Mesendoderm (in vitro differentiated cells): ENCODE measurements around the gene ZNRD2.

Source experiments
- DNase-seq: peaks from one replicate; pipeline ENCODE4 v3.0.0; 2013
- H2AK5ac ChIP-seq: 2 replicates; pipeline ENCODE4 v1.6.1; 2013; ENCODE audit warnings: low read length, inconsistent platforms
- H2BK120ac ChIP-seq: 2 replicates; pipeline ENCODE4 v1.6.1; 2013; ENCODE audit warnings: low read depth, mild to moderate bottlenecking, low read length, moderate library complexity, mixed read lengths
- H2BK15ac ChIP-seq: replicated peaks from 2 replicates; pipeline ENCODE4 v1.6.1; 2013; ENCODE audit warnings: low read depth, mild to moderate bottlenecking, moderate library complexity
- H2BK5ac ChIP-seq: 2 replicates; pipeline ENCODE4 v1.6.1; 2013; ENCODE audit warnings: low read length, inconsistent platforms
- H3K18ac ChIP-seq: 2 replicates; pipeline ENCODE4 v1.6.1; 2013; ENCODE audit warnings: mild to moderate bottlenecking, low read length, mixed read lengths
- H3K23ac ChIP-seq: one replicate; pipeline ENCODE4 v1.6.1; 2013; ENCODE audit warnings: low read length
- H3K27ac ChIP-seq: 2 replicates; pipeline ENCODE4 v1.5.1; 2013; ENCODE audit warnings: low read depth, mild to moderate bottlenecking, inconsistent platforms, low read length, moderate library complexity
- H3K27me3 ChIP-seq: 2 replicates; pipeline ENCODE4 v1.6.1; 2013; ENCODE audit warnings: low read length, control low read depth, mild to moderate bottlenecking, inconsistent platforms; ENCODE audit not compliant: insufficient read depth, poor library complexity
- H3K36me3 ChIP-seq: 2 replicates; pipeline ENCODE4 v1.6.1; 2013; ENCODE audit warnings: low read length, inconsistent platforms; ENCODE audit not compliant: control insufficient read depth, insufficient read depth
- H3K4ac ChIP-seq: one replicate; pipeline ENCODE4 v1.6.1; 2013; ENCODE audit warnings: low read depth, mild to moderate bottlenecking, low read length, moderate library complexity
- H3K4me1 ChIP-seq: 2 replicates; pipeline ENCODE4 v1.6.1; 2013; ENCODE audit warnings: low read depth, low read length, inconsistent platforms; ENCODE audit not compliant: control insufficient read depth
- H3K4me2 ChIP-seq: 2 replicates; pipeline ENCODE4 v1.6.1; 2013; ENCODE audit warnings: low read length
- H3K4me3 ChIP-seq: 2 replicates; pipeline ENCODE4 v1.5.1; 2013; ENCODE audit warnings: mild to moderate bottlenecking, low read length
- H3K56ac ChIP-seq: one replicate; pipeline ENCODE4 v1.6.1; 2013; ENCODE audit warnings: low read length
- H3K79me1 ChIP-seq: 2 replicates; pipeline ENCODE4 v1.6.1; 2013; ENCODE audit warnings: low read length, inconsistent platforms
- H3K79me2 ChIP-seq: 2 replicates; pipeline ENCODE4 v1.6.1; 2013; ENCODE audit warnings: mild to moderate bottlenecking, low read length; ENCODE audit not compliant: control insufficient read depth, insufficient read depth
- H3K9ac ChIP-seq: 2 replicates; pipeline ENCODE4 v1.6.1; 2013; ENCODE audit warnings: low read length, inconsistent platforms
- H4K5ac ChIP-seq: one replicate; pipeline ENCODE4 v1.6.1; 2013; ENCODE audit warnings: low read length
- H4K8ac ChIP-seq: one replicate; pipeline ENCODE4 v1.6.1; 2013; ENCODE audit warnings: low read depth, mild to moderate bottlenecking, control low read depth, low read length, moderate library complexity
- WGBS: extraction: QIAGEN DNeasy Blood & Tissue Kit; methylation state at CpG from one replicate; pipeline ENCODE4 v1.1.7; 2013; ENCODE audit warnings: low lambda C conversion rate, missing lambda C conversion rate; ENCODE audit not compliant: insufficient coverage; ENCODE audit errors: extremely low coverage; 5-methylcytosine and 5-hydroxymethylcytosine counted together

Gene ZNRD2

DNA sequence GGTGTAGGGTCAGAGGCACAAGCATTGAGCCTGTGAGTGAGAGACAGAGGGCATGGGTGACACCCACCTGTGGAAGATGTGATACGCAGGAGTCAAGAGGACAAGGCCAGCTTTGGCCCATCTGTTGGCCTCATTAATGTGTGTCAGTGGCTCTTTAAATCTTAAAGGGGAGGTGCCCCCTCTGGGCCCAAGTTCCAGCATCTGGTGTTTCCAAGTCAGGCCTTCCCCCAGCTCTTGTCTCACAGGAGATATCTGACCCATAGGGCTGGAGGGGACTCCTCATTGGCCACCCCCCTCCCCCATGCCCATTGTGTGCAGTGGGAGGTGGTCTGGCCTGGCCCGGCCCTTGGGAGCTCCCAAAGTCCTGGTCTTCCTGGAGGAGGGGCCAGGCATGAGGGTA, 16.4 kb downstream of the ZNRD2 start:
- WGBS, result no CpG with 5 or more reads among the region's 2 CpGs
- no peak overlapping the region for H2BK5ac ChIP-seq

DNA sequence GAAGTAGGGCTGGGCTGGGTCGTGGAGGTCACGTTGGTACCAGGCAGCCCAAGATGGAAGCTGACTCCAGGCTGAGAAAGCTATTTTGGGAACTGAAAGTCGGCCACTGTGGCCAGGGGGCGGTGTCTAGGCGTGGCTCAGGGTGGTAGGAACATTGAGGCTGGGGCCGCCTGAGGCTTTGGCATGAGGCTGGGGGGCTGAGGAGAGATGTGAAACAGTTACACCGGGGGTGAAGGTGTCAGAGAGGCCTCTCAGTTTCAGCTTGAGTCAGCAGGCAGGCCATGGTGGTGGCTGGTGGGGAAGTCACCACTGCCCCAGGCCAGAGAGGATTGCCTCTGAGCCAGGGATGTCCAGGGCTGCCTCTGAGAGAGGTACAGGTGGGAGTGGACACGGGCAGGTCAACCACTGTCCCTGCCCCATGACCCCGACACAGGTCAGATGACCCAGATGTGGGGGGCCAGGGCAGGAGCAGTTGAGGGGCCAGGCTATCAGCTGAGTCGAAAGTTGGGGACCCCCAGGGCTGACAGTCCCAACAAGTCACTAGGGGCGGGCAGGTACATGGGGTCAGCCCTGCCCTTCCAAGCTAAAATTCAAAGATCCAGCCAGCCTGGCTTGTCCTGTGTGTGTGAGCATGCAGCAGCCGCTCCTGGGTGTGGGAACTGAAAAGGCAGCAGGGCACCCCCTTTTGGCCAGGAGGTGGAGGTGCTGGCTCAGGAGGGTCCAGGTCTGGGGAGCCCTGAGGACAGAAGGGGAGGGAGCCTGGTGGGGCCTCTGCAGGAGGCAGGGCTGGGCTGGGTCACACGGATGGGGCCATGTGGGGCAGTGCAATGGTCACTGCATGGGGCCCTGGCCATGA, 18.1 kb downstream of the ZNRD2 start:
- peaks cover 6% of the 10 kb centered on the region for H3K27me3 ChIP-seq
- no peaks in the 10 kb centered on the region for H3K79me2 ChIP-seq
- H3K4me2 ChIP-seq, result no peak overlapping the region
- H3K56ac ChIP-seq, result no peak overlapping the region
- H3K4ac ChIP-seq, result no peak overlapping the region
- peak overlapping the region; percentile 62 for H2AK5ac ChIP-seq
- H2BK120ac ChIP-seq, result no peak overlapping the region
- no peak overlapping the region for H3K23ac ChIP-seq
- WGBS, result no CpG with 5 or more reads among the region's 13 CpGs
- H4K5ac ChIP-seq, result no peak overlapping the region
- H2BK5ac ChIP-seq, result no peak overlapping the region
- H3K79me1 ChIP-seq, result no peaks in the 10 kb centered on the region
- no peaks in the 10 kb centered on the region for H3K36me3 ChIP-seq
- DNase-seq, result peak; percentile 80
- no peaks in the 10 kb centered on the region for H3K4me1 ChIP-seq
- H4K8ac ChIP-seq, result no peak overlapping the region
- no peak overlapping the region for H2BK15ac ChIP-seq
- no peak overlapping the region for H3K4me3 ChIP-seq
- H3K9ac ChIP-seq, result no peak overlapping the region
- H3K27ac ChIP-seq, result no peak overlapping the region
- H3K18ac ChIP-seq, result no peak overlapping the region

More for the DNA sequence above, 16.4 kb downstream of the ZNRD2 start:
- H2BK15ac ChIP-seq, result no peak overlapping the region
- no peak overlapping the region for H3K4me2 ChIP-seq
- H3K79me1 ChIP-seq, result no peaks in the 10 kb centered on the region
- no peak overlapping the region for H3K4me3 ChIP-seq
- H2AK5ac ChIP-seq, result no peak overlapping the region
- H2BK120ac ChIP-seq, result no peak overlapping the region
- DNase-seq, result peak; percentile 68
- no peak overlapping the region for H3K23ac ChIP-seq
- H3K79me2 ChIP-seq, result no peaks in the 10 kb centered on the region
- H3K18ac ChIP-seq, result no peak overlapping the region
- no peaks in the 10 kb centered on the region for H3K36me3 ChIP-seq
- no peak overlapping the region for H3K27ac ChIP-seq
- H3K4me1 ChIP-seq, result no peaks in the 10 kb centered on the region
- H4K8ac ChIP-seq, result no peak overlapping the region
- no peak overlapping the region for H3K9ac ChIP-seq
- H4K5ac ChIP-seq, result no peak overlapping the region
- H3K56ac ChIP-seq, result peak overlapping the region; percentile 31
- H3K4ac ChIP-seq, result no peak overlapping the region
- H3K27me3 ChIP-seq, result peaks cover 2% of the 10 kb centered on the region

DNA sequence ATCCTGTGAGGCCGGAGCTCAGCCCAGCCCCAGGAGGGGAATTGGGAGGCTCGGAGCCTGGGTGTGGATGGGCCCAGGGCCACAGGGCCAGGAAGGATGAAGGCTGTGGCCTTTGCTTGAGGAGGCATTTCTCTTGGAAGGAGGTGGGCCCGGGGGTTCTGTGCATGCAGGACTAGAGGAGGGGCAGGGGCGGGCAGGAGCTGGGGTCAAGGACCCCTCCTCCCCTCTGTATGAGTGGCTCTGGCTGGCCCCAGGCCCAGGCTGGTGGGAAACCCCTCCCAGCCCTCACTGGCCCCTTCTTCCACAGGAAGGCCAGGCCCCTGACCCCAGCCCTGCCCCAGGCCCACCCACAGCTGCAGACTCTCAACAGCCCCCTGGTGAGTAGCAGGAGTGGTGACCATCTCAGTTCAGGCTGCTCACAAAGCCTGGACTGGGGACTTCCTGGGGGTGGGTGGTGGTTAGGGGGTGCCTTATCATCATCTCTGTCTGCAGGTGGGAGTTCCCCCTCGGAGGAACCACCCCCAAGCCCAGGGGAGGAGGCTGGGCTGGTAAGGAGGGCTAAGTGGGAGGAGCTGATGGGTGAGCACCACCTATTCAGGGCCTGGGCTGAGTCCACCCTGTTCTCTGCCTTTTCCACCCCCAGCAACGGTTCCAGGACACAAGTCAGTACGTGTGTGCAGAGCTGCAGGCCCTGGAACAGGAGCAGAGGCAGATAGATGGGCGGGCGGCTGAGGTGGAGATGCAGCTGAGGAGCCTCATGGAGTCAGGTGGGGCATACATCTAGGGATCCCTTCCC, 19.4 kb downstream of the ZNRD2 start:
- no CpG with 5 or more reads among the region's 9 CpGs for WGBS
- Histone ChIP-seq H2AK5ac (no peak overlapping the region), H3K9ac (no peak overlapping the region), H4K8ac (no peak overlapping the region), H2BK15ac (no peak overlapping the region), H4K5ac (no peak overlapping the region), H3K18ac (no peak overlapping the region), H2BK120ac (no peak overlapping the region), H3K56ac (no peak overlapping the region), H2BK5ac (no peak overlapping the region), H3K4me3 (no peak overlapping the region), H3K23ac (no peak overlapping the region), H3K4me1 (no peaks in the 10 kb centered on the region), H3K79me2 (no peaks in the 10 kb centered on the region), H3K4me2 (no peak overlapping the region), H3K27ac (no peak overlapping the region), H3K79me1 (no peaks in the 10 kb centered on the region), H3K4ac (no peak overlapping the region), H3K36me3 (no peaks in the 10 kb centered on the region), H3K27me3 (peaks cover 6% of the 10 kb centered on the region)
- DNase-seq, result no peak

DNA sequence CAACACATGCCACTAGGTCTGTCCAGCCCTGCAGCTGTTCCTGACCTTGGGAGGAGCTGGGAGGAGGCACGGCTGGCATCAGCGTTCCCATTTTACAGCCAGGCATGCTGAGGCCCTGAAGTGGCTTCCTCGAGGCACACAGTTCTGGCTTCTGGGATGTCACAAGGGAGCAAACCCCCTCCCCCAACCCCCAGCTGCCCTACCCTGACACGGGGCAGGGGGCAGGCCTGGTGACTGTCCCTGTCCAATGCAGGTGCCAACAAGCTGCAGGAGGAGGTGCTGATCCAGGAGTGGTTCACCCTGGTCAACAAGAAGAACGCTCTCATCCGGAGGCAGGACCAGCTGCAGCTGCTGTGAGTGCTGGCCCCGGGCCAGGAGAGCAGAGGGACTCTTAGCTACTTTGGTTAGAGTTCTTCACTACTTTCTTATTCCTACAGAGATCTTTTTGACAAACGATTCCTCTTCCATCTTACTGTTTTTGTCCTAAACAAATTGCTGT, 20.0 kb downstream of the ZNRD2 start:
- Histone ChIP-seq H3K4me3 (no peak overlapping the region), H3K79me1 (no peaks in the 10 kb centered on the region), H3K4me2 (no peak overlapping the region), H3K23ac (no peak overlapping the region), H3K9ac (no peak overlapping the region), H3K27ac (no peak overlapping the region), H3K4ac (no peak overlapping the region), H2BK120ac (no peak overlapping the region), H3K79me2 (no peaks in the 10 kb centered on the region), H3K56ac (no peak overlapping the region), H2BK15ac (no peak overlapping the region), H2BK5ac (no peak overlapping the region), H4K5ac (no peak overlapping the region), H3K36me3 (no peaks in the 10 kb centered on the region), H3K4me1 (no peaks in the 10 kb centered on the region), H2AK5ac (no peak overlapping the region), H4K8ac (no peak overlapping the region), H3K18ac (no peak overlapping the region), H3K27me3 (peaks cover 6% of the 10 kb centered on the region)
- WGBS, result no CpG with 5 or more reads among the region's 8 CpGs
- no peak for DNase-seq

DNA sequence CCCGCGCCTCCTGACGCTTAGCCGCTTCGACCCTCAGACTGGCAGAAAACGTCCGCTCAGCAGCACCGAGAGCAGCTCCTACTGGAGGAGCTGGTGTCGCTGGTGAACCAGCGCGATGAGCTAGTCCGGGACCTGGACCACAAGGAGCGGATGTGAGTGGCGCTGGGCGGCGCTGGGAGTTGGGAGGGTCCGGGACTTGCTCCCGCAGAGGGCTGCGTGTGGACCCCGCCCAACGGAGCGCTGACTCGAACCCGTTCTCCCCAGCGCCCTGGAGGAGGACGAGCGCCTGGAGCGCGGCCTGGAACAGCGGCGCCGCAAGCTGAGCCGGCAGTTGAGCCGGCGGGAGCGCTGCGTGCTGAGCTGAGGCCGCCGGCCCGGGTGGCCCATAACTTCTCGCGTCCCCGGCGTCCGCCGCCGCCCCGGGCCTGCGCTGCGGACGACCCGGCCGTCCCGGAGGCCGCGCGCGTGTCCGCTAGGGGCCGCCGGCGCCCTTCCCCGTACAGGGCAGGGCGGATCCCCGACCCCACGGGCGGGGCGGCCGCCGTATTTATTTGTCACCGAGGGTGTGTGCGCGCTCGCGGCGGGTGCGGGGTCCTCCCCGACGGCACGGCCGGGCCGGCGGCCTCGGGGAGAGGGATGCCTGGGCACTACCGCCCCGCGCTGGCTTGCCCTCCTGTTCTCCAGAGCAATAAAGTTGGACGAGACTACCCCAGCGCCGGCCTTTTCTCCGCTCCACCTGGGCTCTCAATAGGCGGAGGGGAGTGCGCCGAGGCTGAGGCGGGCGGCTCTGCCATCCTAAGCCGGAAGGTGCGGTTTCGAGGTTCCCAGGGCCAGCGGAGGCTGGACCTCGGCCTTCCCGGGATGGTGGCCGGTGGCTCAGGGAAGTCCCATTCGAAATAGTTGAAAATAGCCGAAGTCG, 21.9 kb downstream of the ZNRD2 start:
- no peaks in the 10 kb centered on the region for H3K79me2 ChIP-seq
- H3K27me3 ChIP-seq, result peaks cover 4% of the 10 kb centered on the region
- peak; percentile 94 for DNase-seq
- H3K56ac ChIP-seq, result peak overlapping the region; percentile 87
- H2BK15ac ChIP-seq, result no peak overlapping the region
- H3K4me1 ChIP-seq, result no peaks in the 10 kb centered on the region
- no peak overlapping the region for H3K4ac ChIP-seq
- H3K18ac ChIP-seq, result peak overlapping the region; percentile 53
- peak overlapping the region; percentile 13 for H3K4me3 ChIP-seq
- H3K4me2 ChIP-seq, result peak overlapping the region; percentile 77
- no peaks in the 10 kb centered on the region for H3K36me3 ChIP-seq
- no peak overlapping the region for H3K27ac ChIP-seq
- H3K9ac ChIP-seq, result peak overlapping the region; percentile 73
- no peak overlapping the region for H4K8ac ChIP-seq
- H3K79me1 ChIP-seq, result no peaks in the 10 kb centered on the region
- H4K5ac ChIP-seq, result no peak overlapping the region
- H2AK5ac ChIP-seq, result no peak overlapping the region
- H2BK5ac ChIP-seq, result no peak overlapping the region
- no CpG with 5 or more reads among the region's 106 CpGs for WGBS
- H3K23ac ChIP-seq, result peak overlapping the region; percentile 89
- no peak overlapping the region for H2BK120ac ChIP-seq
